GM19395 (cell line): ENCODE data around the gene CYP4V2.
A peak's percentile ranks its signal among the peaks of the same experiment; 100 is the strongest.

Experiments
- ATAC-seq: cut with Tn5 transposase; IDR thresholded peaks from one replicate; pipeline ENCODE4 v1.9.1; 2021; ENCODE audit warnings: mild to moderate bottlenecking, moderate library complexity; ENCODE audit not compliant: unreplicated experiment

Gene CYP4V2

GRCh38 chr4:186188107-186188506 is 3.3 kb upstream of the CYP4V2 start:
- no peak for ATAC-seq

DNA sequence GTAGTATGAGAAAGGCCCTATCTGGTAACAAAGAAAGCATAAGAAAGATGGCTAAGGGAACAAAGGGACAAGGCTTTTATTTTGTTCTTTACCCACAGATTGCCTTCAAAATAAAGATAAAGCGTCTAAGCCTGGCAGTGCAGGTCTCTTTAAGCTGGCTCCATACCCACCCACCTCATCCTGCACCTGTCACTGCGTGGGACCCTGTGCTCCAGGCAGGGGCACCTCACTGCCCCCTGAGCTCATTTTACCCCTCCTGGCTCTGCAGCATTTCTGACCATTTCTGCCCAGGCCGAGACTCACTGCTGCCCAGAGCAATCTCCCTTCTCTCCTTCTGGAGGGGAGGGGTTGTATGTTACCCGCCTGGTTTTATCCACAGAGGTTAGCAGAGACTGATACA is 1.7 kb upstream of the CYP4V2 start:
- no peak for ATAC-seq

- ATAC-seq: peak; percentile 51
These were observed 677 bp upstream of the CYP4V2 start for GRCh38 chr4:186190581-186191199.

- peak; percentile 2 for ATAC-seq
These were observed 772 bp downstream of the CYP4V2 start for GRCh38 chr4:186192066-186192612.

GRCh38 chr4:186193851-186194250 is 2.5 kb downstream of the CYP4V2 start:
- ATAC-seq: no peak

- no peak for ATAC-seq
These were observed 4.7 kb downstream of the CYP4V2 start for GRCh38 chr4:186196063-186196462.

GRCh38 chr4:186200516-186200915 is 9.1 kb downstream of the CYP4V2 start:
- no peak for ATAC-seq

DNA sequence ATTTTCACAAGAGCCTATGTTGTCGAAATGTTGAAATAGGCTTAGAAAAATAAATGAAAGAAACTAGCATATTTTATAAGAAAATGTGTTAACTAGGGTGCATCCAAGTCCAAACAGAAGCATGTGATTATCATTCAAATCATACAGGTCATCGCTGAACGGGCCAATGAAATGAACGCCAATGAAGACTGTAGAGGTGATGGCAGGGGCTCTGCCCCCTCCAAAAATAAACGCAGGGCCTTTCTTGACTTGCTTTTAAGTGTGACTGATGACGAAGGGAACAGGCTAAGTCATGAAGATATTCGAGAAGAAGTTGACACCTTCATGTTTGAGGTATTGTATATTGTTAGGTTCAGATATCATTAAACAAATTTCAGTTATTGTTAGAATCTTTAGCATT is 9.6 kb downstream of the CYP4V2 start:
- no peak for ATAC-seq

DNA sequence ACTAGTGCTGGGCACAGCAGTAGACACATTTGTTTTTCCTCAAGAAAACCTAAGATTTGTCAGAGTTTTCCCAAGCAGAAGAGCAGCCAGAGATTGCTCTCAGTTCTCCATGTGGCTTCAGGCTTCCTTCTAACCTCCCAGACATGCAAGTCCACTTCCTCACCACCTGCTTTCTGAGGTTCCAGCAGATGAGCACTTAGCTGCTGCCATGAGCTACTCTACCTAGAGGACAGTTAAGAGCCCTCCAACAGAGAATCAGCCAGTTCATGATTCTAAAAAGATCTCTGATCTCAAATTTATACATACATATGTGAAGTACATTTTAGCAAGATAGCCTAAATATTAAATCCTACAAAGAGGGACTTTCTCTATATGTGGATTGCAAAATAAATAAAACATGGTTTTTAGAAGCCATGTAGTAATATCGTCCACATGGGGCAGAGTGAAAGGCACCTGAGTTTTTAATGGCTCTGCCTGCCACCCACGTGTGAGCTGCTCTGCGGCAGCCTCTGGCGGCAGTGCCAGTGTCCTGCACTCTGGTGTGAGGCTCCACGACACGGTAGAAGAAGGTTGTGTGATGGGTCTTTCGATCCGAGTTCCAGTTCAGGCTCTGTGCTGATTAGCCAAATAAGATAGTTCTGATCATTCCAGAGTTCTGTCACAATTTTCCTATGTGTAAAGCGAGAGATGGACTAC is 10.3 kb downstream of the CYP4V2 start:
- ATAC-seq: peak; percentile 82

DNA sequence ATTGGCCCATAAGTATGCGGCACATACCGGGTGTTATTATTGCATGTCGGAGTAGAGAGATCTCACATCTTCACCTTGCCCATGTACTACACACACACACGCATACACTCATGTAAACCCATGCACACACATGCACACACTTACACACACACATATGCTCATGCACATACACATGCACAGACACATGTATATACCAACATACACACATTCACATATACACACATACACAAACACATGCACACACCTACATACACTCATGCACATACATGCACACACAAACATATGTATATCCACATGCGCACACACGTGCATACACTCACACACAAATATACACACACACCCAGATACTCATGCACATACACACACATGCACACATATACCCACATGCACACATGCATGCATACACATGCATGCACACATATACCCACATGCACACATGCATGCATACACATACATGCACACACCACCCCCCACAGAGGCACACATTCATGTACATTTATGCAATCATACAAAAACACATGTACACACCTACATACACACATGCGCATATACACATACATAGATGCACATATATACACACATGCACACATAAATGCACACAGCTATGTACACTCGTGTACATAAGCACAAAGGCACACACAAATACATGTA is 11.2 kb downstream of the CYP4V2 start:
- ATAC-seq: no peak

DNA sequence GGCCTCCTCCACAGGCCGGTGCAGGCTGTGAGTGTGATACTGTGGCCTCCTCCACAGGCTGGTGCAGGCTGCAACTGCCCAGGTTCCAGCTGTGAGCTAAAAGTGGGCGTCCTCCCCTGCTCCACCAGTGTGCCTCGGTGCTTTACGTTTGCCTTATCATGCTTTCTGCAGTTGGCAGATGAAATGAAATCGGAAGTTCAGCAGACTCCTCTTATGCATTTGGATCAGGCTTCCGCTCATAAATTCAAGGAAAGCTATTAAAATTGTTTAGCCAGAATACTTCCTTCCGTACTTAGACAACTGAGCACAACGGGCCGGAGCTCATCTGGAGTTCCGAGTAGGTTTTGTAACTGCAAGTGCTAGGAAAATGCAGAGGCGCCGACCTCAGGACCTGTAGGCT is 12.0 kb downstream of the CYP4V2 start:
- ATAC-seq: no peak

GRCh38 chr4:186204103-186204559 is 12.8 kb downstream of the CYP4V2 start:
- peak; percentile 71 for ATAC-seq

- ATAC-seq: no peak
These were observed 13.3 kb downstream of the CYP4V2 start for GRCh38 chr4:186204686-186205085.

DNA sequence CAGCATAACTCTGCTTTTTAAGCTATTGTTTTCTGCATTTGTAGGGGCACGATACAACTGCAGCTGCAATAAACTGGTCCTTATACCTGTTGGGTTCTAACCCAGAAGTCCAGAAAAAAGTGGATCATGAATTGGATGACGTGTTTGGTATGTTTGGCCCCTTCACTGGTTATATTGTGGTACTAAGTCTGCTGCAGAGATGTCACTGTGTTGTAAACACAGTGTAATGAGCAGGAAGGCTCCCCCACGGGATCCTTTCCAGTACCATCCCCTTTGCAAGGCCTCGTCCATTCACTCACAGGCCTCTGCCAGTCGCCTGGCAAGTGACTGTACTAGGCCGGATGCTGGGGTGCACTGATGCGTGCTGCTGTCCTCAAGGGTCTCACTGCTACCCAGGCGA is 13.8 kb downstream of the CYP4V2 start:
- no peak for ATAC-seq

- no peak for ATAC-seq
These were observed 25.2 kb downstream of the CYP4V2 start for GRCh38 chr4:186216465-186217024.

DNA sequence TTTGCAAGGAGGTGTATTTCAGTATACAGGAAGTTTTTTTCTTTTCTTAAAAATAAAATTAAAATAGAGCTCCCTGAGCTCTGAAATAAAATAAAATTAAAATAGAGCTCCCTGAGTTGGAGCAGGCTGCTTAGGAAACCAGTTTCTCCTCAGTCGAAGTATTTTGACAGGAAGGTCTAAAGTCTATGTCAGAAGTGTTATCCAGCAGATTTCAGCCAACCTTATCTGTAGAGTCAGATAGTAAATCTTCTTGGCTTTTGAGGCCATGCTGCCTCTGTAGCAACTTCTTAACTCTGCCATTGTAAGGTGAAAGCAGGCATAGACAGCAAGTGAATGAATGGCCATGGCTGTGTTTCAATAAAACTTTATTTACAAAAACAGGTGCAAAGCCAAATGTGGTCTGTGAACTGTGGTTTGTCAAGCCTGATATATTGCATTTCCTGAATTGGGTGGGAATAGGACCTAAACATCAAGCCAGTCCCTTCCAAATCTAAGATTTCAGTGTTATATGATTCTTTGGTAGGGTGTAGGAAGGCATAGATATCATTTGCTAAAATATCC is 26.4 kb downstream of the CYP4V2 start:
- ATAC-seq: no peak

- ATAC-seq: no peak
These were observed 30.3 kb downstream of the CYP4V2 start for GRCh38 chr4:186221624-186222023.

GRCh38 chr4:186225848-186226247 is 34.5 kb downstream of the CYP4V2 start:
- ATAC-seq: no peak

GRCh38 chr4:186226521-186227189 is 35.3 kb downstream of the CYP4V2 start:
- no peak for ATAC-seq

DNA sequence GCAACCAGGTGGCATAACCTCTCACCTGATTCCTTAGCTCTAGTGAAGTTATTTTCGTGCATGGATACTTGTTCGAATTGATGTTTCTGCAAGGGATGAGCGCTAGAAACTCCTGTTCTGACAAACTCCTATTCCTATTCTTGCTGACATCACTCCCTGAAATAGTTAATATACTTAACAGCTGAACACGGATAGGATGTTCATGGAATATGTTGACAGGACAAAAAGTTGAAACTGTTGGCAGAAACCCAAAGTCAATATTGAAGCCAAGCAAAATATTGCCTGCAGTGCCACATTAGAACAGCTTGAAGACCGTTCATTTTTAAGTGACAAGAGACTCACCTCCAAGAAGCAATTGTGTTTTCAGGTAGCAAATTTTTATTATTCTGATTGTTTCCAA is 35.9 kb downstream of the CYP4V2 start, which contains the start of gene KLKB1:
Gene KLKB1, plus strand, starts transcription at position 287 of the 400 bp plus-strand sequence. CDS start 689 bp downstream, outside the sequence.
- no peak for ATAC-seq
